ENCODE measurements around the gene USP12.

The USP12 gene

DNA sequence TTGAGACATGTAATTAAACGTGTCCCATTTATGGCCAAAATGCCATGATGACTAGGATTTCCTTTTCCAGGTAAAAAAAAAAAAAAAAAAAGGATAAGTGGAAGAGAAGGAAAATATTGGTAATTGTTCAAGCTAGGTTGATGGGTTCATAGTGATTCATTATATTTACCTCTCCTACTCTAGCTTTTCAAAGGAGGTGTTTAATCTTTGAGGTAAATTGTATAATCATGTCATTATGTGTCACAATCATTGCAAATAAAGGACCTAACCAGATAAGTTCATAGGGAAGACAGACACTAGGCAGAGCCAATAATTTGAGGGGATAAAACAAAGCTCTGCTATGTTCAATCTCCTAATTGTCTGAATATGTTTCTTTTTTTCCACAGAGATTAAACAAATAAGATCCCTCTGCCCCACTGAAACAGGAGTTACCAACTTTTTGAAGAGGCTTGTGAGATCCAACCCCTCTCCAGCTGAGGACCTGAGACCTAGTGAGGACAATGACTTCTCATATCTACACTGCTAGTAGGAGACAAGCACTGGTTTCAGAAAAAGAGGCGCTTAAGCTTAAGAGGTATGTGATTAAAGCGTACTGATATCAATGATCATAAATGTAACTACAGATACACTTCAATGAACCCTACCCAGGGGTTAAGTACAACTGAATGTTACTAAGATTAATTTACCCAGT is 61.4 kb downstream of the USP12 start:
- peaks cover 43% of the 10 kb centered on the region for H4K20me1 ChIP-seq (ENCODE audit: insufficient read depth, low read length)
- H2AFZ ChIP-seq (ENCODE audit: low read depth, low read length): no peak overlapping the region
- H3K9ac ChIP-seq (ENCODE audit: low read length): no peak overlapping the region
- H3K9me3 ChIP-seq (ENCODE audit: insufficient read depth, low read length): no peaks in the 10 kb centered on the region
- H3K4me1 ChIP-seq (ENCODE audit: low read length): peaks cover 34% of the 10 kb centered on the region
- no peak for TF ChIP-seq EZH2phosphoT487 (IDR thresholded peaks at IDR 0.05; ENCODE audit: low read depth)
- TF ChIP-seq, protein P1, sequence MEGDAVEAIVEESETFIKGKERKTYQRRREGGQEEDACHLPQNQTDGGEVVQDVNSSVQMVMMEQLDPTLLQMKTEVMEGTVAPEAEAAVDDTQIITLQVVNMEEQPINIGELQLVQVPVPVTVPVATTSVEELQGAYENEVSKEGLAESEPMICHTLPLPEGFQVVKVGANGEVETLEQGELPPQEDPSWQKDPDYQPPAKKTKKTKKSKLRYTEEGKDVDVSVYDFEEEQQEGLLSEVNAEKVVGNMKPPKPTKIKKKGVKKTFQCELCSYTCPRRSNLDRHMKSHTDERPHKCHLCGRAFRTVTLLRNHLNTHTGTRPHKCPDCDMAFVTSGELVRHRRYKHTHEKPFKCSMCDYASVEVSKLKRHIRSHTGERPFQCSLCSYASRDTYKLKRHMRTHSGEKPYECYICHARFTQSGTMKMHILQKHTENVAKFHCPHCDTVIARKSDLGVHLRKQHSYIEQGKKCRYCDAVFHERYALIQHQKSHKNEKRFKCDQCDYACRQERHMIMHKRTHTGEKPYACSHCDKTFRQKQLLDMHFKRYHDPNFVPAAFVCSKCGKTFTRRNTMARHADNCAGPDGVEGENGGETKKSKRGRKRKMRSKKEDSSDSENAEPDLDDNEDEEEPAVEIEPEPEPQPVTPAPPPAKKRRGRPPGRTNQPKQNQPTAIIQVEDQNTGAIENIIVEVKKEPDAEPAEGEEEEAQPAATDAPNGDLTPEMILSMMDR (IDR thresholded peaks at IDR 0.05; ENCODE audit: low read depth, low read length): no peak
- H3K4me3 ChIP-seq (ENCODE audit: low read length): no peak overlapping the region
- no peak overlapping the region for H3K4me2 ChIP-seq (ENCODE audit: low read length)
- H3K27ac ChIP-seq (ENCODE audit: low read length): no peak overlapping the region
- peaks cover 29% of the 10 kb centered on the region for H3K36me3 ChIP-seq (replicated peaks; ENCODE audit: low read depth, low read length)
- H3K79me2 ChIP-seq (ENCODE audit: low read length): peaks cover 75% of the 10 kb centered on the region
- no peaks in the 10 kb centered on the region for H3K27me3 ChIP-seq (ENCODE audit: low read depth, low read length)

DNA sequence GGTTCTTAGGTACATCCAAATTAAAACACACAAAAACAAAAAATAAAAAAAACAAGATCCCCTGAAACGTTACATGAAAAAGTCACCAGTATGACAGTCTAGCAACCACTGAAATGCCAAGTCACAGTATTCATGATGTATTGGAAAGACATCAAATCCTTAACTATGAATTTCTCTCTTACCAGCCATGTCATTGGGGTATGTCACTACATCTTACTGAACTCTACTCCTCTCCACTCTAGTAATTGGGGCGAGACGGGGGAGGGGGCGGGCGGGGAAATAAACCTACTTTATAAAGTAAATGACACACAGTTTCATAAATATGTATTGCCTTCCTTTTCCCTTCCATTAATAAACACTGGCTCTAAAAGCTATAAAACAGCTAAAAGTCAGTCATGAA is 65.5 kb downstream of the USP12 start:
- Histone ChIP-seq H3K4me1 (ENCODE audit: low read length) (peaks cover under 1% of the 10 kb centered on the region; the same call in 1 of the 2 replicates), H3K9ac (ENCODE audit: low read length) (no peak overlapping the region), H3K4me3 (ENCODE audit: low read length) (no peak overlapping the region), H2AFZ (ENCODE audit: low read depth, low read length) (no peak overlapping the region), H3K79me2 (ENCODE audit: low read length) (peaks cover 42% of the 10 kb centered on the region), H3K4me2 (ENCODE audit: low read length) (no peak overlapping the region), H3K27ac (ENCODE audit: low read length) (no peak overlapping the region), H3K9me3 (ENCODE audit: insufficient read depth, low read length) (no peaks in the 10 kb centered on the region), H3K27me3 (ENCODE audit: low read depth, low read length) (no peaks in the 10 kb centered on the region), H3K36me3 (replicated peaks; ENCODE audit: low read depth, low read length) (peaks cover 38% of the 10 kb centered on the region), H4K20me1 (ENCODE audit: insufficient read depth, low read length) (peaks cover 36% of the 10 kb centered on the region)
- TF ChIP-seq EZH2phosphoT487 (IDR thresholded peaks at IDR 0.05; ENCODE audit: low read depth): no peak
- TF ChIP-seq, protein P1 (IDR thresholded peaks at IDR 0.05; ENCODE audit: low read depth, low read length): no peak

DNA sequence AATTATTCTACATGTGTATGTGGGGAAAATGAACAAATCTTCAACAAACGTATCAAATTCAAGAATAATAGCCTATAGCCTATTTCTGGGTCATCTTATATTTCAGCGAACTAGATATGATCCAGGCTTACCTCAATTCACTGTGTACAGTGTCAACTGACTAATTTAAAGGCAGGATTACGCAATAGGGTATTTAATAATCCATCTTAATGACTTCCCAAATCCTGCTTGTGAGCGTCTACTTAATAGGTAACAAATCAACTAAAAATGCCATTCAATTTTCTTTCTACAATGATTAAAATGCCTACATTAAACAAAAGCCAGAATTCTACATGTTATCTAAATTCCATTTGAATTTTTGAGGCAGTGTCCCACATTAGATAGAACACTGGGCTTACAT is 67.0 kb downstream of the USP12 start:
- Histone ChIP-seq H3K9ac (ENCODE audit: low read length) (no peak overlapping the region), H3K36me3 (replicated peaks; ENCODE audit: low read depth, low read length) (peaks cover 48% of the 10 kb centered on the region), H3K27ac (ENCODE audit: low read length) (no peak overlapping the region), H3K9me3 (ENCODE audit: insufficient read depth, low read length) (no peaks in the 10 kb centered on the region), H3K4me2 (ENCODE audit: low read length) (no peak overlapping the region), H2AFZ (ENCODE audit: low read depth, low read length) (no peak overlapping the region), H4K20me1 (ENCODE audit: insufficient read depth, low read length) (peaks cover 42% of the 10 kb centered on the region), H3K27me3 (ENCODE audit: low read depth, low read length) (no peaks in the 10 kb centered on the region), H3K4me3 (ENCODE audit: low read length) (no peak overlapping the region), H3K4me1 (ENCODE audit: low read length) (no peaks in the 10 kb centered on the region), H3K79me2 (ENCODE audit: low read length) (peaks cover 32% of the 10 kb centered on the region)
- TF ChIP-seq EZH2phosphoT487 (IDR thresholded peaks at IDR 0.05; ENCODE audit: low read depth): no peak
- TF ChIP-seq, protein P1 (IDR thresholded peaks at IDR 0.05; ENCODE audit: low read depth, low read length): no peak

DNA sequence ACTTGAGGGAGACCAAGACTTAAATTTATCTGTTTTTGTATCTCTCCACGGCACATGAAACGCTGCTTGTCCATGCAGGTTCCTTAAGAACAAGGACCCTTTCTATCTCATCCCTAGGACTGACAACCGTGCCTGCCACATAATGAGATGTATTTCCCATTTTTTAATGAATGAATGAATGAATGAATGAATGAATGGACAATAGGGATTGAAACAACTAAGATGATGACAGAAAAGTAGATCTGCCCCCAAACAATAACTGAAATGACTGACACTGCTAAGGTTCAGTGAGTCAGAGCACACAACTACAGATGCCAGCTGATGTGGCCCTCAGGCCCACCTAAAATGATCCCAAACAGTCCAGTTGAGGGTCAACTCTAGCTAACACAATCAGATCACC is 69.8 kb downstream of the USP12 start:
- H3K36me3 ChIP-seq (replicated peaks; ENCODE audit: low read depth, low read length): peaks cover 44% of the 10 kb centered on the region
- no peak for TF ChIP-seq EZH2phosphoT487 (IDR thresholded peaks at IDR 0.05; ENCODE audit: low read depth)
- TF ChIP-seq, protein P1 (IDR thresholded peaks at IDR 0.05; ENCODE audit: low read depth, low read length): no peak
- H4K20me1 ChIP-seq (ENCODE audit: insufficient read depth, low read length): peaks cover 43% of the 10 kb centered on the region
- no peaks in the 10 kb centered on the region for H3K27me3 ChIP-seq (ENCODE audit: low read depth, low read length)
- peaks cover 17% of the 10 kb centered on the region for H3K4me1 ChIP-seq (ENCODE audit: low read length)
- H3K4me2 ChIP-seq (ENCODE audit: low read length): no peak overlapping the region
- H3K79me2 ChIP-seq (ENCODE audit: low read length): peaks cover 18% of the 10 kb centered on the region
- H3K4me3 ChIP-seq (ENCODE audit: low read length): no peak overlapping the region
- no peak overlapping the region for H3K9ac ChIP-seq (ENCODE audit: low read length)
- no peak overlapping the region for H3K27ac ChIP-seq (ENCODE audit: low read length)
- H3K9me3 ChIP-seq (ENCODE audit: insufficient read depth, low read length): no peaks in the 10 kb centered on the region
- no peak overlapping the region for H2AFZ ChIP-seq (ENCODE audit: low read depth, low read length)

Measured in OCI-LY3 (cell line).